Psoas muscle (tissue), 8 donors: ENCODE results near the gene TMEM123. TPM values are rescaled to one million over a fixed set of nuclear protein-coding genes. Genes with fewer than 3 reads are reported as not detected.
"Not testable (repeated sequence)": the region's sequence is repeated elsewhere in the genome, so short reads cannot be mapped to it uniquely, and the experiment has no call there.

Experiments used
- ATAC-seq, 4 donors: fragments of 200-7000 bp; cut with Tn5 transposase; one replicate each; pipeline ENCODE4 v1.9.1; 2020; ENCODE audit warnings: moderate library complexity in 3 of 4, mild to moderate bottlenecking in 2 of 4
- DNase-seq, 2 donors: peaks; one replicate each; pipeline ENCODE4 v3.0.0-alpha.2; 2020
- H3K27ac ChIP-seq: fragments of 200-600 bp; one replicate; pipeline ENCODE4 v1.8.0; 2022
- H3K27me3 ChIP-seq, 3 donors: fragments of 200-600 bp in 1 of 3; one replicate each; pipeline versions ENCODE4 v1.6.1 to v1.8.0; 2013 to 2022; ENCODE audit warnings: low read length in 2 of 3, mild to moderate bottlenecking in 2 of 3, moderate library complexity in 1 of 3; ENCODE audit not compliant: insufficient read depth in 3 of 3
- H3K36me3 ChIP-seq, 2 donors: fragments of 200-600 bp in 1 of 2; one replicate each; pipeline versions ENCODE4 v1.6.1 to v1.8.0; 2013 to 2022; ENCODE audit warnings: low read depth in 1 of 2, mild to moderate bottlenecking in 1 of 2, moderate library complexity in 1 of 2; ENCODE audit not compliant: insufficient read depth in 1 of 2
- H3K4me1 ChIP-seq: fragments of 200-600 bp; one replicate; pipeline ENCODE4 v1.8.0; 2022
- H3K4me3 ChIP-seq: fragments of 200-600 bp; one replicate; pipeline ENCODE4 v1.8.0; 2022; ENCODE audit warnings: mild to moderate bottlenecking
- H3K9me3 ChIP-seq: fragments of 200-600 bp; one replicate; pipeline ENCODE4 v1.8.0; 2022
- CTCF ChIP-seq: fragments of 200-600 bp; IDR thresholded peaks from one replicate; pipeline ENCODE4 v1.8.0; 2022; ENCODE audit warnings: antibody characterized with exemption
- WGBS, 3 donors: extraction: QIAGEN DNeasy Blood & Tissue Kit; methylation state at CpG; one replicate each; pipeline versions ENCODE4 v1.1.6 to v1.1.7; 2013; 5-methylcytosine and 5-hydroxymethylcytosine counted together
- intact Hi-C, 2 donors: fragments of 100-400 bp; cut with DNase I; formaldehyde crosslinking; loops; one replicate each; pipeline versions ENCODE4 v1.11.0 to v1.14.2; 2022
- polyA plus RNA-seq, 3 donors: library from polyadenylated mRNA; stranded (reverse); fragments of 200-250 nt; gene quantifications; one replicate each; pipeline ENCODE4 v1.2.3, GENCODE V29; 2013
- total RNA-seq, 4 donors: library from RNA; stranded (reverse); fragmentation: NEBNext Ultra II Directional in 2 of 4; extraction: Animal tissue kit (Norgen Biotek cat#: 25700) in 2 of 4; gene quantifications; one replicate each; pipeline versions ENCODE4 v1.2.1 to v1.2.4, GENCODE V29; 2021 to 2023
- donor health status: healthy with polysubstance abuse.
- donor health status: DM: no; HTN: no; CAD: no; lungs with moderate emphysema.
- donor health status: Bipolar disorder and iron deficiency.
- donor health status: healthy.
- donor health status: DM: yes; HTN: yes; CAD: no.
- donor health status: DM: no; HTN: no; CAD: no.
- donor health status: DM: no; HTN: no; CAD: no.
- donor health status: DM: yes; HTN: yes; CAD: no.

Gene TMEM123
- total and polyA plus RNA-seq, 7 donors, result 10.8 to 42.6 (median 16.9) TPM

DNA sequence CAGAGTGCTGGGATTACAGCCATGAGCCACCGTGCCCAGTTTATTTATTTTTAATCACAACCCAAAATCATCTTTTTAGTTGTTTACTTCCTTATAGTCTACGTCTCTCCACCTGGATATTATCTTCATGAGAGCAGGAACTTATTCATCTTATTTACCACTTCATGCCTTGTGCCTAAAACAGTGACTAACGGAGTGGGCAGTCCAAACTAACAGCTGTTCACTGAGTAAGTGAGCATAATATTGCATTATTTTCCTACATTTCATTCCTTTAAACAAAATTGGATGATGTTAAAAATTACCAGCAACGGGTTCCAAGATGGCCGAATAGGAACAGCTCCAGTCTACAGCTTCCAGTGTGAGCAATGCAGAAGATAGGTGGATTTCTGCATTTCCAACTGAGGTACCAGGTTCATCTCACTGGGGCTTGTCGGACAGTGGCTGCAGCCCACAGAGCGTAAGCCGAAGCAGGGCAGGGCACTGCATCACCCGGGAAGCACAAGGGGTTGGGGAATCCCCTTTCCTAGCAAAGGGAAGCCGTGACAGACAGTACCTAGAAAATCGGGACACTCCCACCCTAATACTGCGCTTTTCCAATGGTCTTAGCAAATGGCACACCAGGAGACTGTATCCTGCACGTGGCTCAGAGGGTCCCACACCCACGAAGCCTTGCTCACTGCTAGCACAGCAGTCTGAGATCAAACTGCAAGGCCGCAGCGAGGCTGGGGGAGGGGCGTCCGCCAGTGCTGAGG lies 14.1 kb downstream of the TMEM123 start:
- WGBS, 3 donors, result 71 to 76% (median 72%) methylated on average over 18 of the region's 18 CpGs
- H3K27ac ChIP-seq, result no peak overlapping the region
- ATAC-seq, result no peak
- H3K4me1 ChIP-seq, result no peaks in the 10 kb centered on the region
- no peaks in the 10 kb centered on the region for H3K27me3 ChIP-seq
- DNase-seq, result no peak
- H3K36me3 ChIP-seq, result no peaks in the 10 kb centered on the region
- intact Hi-C loops, result no loop called here
- no peaks in the 10 kb centered on the region for H3K9me3 ChIP-seq
- no peak overlapping the region for H3K4me3 ChIP-seq
- no peak for TF ChIP-seq CTCF

GRCh38 chr11:102437727-102438126 lies 14.8 kb downstream of the TMEM123 start:
- intact Hi-C loops, result no loop called here
- DNase-seq, result no peak
- Histone ChIP-seq H3K4me1 (no peaks in the 10 kb centered on the region), H3K27ac (no peak overlapping the region), H3K36me3 (no peaks in the 10 kb centered on the region), H3K4me3 (no peak overlapping the region), H3K27me3 (no peaks in the 10 kb centered on the region), H3K9me3 (no peaks in the 10 kb centered on the region)
- no peak for ATAC-seq
- TF ChIP-seq CTCF, result no peak
- WGBS, 3 donors, result 67 to 73% (median 67%) methylated on average over 2 of the region's 2 CpGs

- TF ChIP-seq CTCF, result no peak
- intact Hi-C loops, result no loop called here
- Histone ChIP-seq H3K9me3 (no peaks in the 10 kb centered on the region), H3K4me1 (no peaks in the 10 kb centered on the region), H3K4me3 (no peak overlapping the region), H3K36me3 (no peaks in the 10 kb centered on the region), H3K27ac (no peak overlapping the region), H3K27me3 (no peaks in the 10 kb centered on the region)
- 91 to 95% (median 92%) methylated on average over 2 of the region's 2 CpGs for WGBS, 3 donors
- DNase-seq, result no peak
- ATAC-seq, result no peak
Observed at GRCh38 chr11:102436976-102437375, 15.6 kb downstream of the TMEM123 start.

DNA sequence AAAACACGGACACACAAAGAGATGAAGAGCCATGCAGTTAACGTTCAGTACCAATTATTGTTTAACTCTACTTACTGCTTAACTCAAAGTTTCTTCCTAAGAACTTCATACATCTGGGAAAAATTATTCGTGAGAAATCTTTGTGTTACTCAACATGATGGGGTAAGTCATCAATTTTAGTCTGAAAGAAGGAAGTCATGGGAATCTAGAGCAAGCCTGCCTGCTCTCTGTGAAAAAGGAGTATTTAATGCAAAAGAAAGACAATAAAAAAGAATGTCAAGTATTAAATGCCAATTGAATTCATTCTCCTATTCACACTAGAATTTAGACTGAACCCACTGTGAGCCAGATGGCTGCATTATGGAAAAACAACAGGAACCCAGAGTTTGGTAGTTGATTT lies 16.0 kb downstream of the TMEM123 start:
- no peak overlapping the region for H3K4me3 ChIP-seq
- intact Hi-C loops, result no loop called here
- no peak for TF ChIP-seq CTCF
- no peaks in the 10 kb centered on the region for H3K27me3 ChIP-seq
- H3K27ac ChIP-seq, result no peak overlapping the region
- no peaks in the 10 kb centered on the region for H3K36me3 ChIP-seq
- 80 to 87% (median 80%) methylated on average over 3 of the region's 3 CpGs for WGBS, 3 donors
- DNase-seq, result no peak
- ATAC-seq, result no peak
- no peaks in the 10 kb centered on the region for H3K9me3 ChIP-seq
- H3K4me1 ChIP-seq, result no peaks in the 10 kb centered on the region

GRCh38 chr11:102435688-102436087 lies 16.9 kb downstream of the TMEM123 start:
- Histone ChIP-seq H3K27me3 (no peaks in the 10 kb centered on the region), H3K4me1 (peaks cover 4% of the 10 kb centered on the region), H3K4me3 (no peak overlapping the region), H3K27ac (no peak overlapping the region), H3K9me3 (no peaks in the 10 kb centered on the region), H3K36me3 (no peaks in the 10 kb centered on the region)
- intact Hi-C loops, result no loop called here
- TF ChIP-seq CTCF, result no peak
- DNase-seq (no peak), ATAC-seq (no peak)
- 93 to 94% (median 94%) methylated on average over 3 of the region's 3 CpGs for WGBS, 3 donors

GRCh38 chr11:102433571-102433970 lies 19.0 kb downstream of the TMEM123 start:
- H3K9me3 ChIP-seq, H3K27me3 ChIP-seq, H3K27ac ChIP-seq, H3K4me3 ChIP-seq, intact Hi-C loops, H3K36me3 ChIP-seq, DNase-seq, ATAC-seq: not testable (repeated sequence)
- 90 to 96% (median 94%) methylated on average over 3 of the region's 3 CpGs for WGBS, 3 donors
- peaks cover 13% of the 10 kb centered on the region for H3K4me1 ChIP-seq

DNA sequence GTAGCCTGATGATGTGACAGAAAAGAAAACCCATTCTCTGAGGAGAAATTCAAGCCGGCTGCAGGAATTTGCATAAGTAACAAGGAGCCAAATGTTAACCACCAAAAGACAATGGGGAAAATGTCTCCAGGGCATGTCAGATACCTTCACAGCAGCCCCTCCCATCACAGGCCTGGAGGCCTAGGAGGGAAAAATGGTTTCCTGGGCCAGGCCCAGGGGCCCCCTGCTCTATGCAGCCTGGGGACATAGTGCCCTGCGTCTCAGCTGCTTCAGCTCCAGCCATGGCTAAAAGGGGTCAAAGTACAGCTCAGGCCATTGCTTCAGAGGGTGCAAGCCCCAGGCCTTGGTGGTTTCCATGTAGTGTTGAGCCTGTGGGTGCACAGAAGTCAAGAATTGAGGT lies 20.0 kb downstream of the TMEM123 start:
- H3K27me3 ChIP-seq, H3K27ac ChIP-seq, DNase-seq, H3K9me3 ChIP-seq, H3K4me3 ChIP-seq, intact Hi-C loops, H3K36me3 ChIP-seq, ATAC-seq: not testable (repeated sequence)
- 95 to 98% (median 96%) methylated on average over 2 of the region's 2 CpGs for WGBS, 3 donors
- H3K4me1 ChIP-seq, result peaks cover 13% of the 10 kb centered on the region
